ENCODE measurements around the gene TMEM43.

The TMEM43 gene

DNA sequence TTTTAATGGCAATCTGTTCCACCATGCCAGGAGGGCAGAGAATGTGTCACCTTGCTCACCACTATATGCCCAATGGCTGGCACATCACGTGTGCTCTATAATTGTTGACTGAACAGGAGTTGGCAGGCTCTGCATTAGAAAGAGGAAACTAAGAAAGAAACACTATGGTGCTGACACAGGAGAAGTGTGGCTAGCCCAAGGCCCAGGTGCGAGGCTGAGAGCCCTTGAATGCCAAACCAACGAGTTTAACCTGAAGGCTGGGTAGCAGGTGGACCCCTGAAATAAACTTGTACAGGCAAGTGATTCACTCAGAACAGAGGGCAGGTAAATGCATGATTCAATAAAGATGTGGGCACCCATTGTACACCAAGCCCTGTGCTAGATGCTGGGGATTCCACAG, 2.6 kb upstream of the TMEM43 start:
- DNase-seq (ENCODE audit: low read depth): no peak

DNA sequence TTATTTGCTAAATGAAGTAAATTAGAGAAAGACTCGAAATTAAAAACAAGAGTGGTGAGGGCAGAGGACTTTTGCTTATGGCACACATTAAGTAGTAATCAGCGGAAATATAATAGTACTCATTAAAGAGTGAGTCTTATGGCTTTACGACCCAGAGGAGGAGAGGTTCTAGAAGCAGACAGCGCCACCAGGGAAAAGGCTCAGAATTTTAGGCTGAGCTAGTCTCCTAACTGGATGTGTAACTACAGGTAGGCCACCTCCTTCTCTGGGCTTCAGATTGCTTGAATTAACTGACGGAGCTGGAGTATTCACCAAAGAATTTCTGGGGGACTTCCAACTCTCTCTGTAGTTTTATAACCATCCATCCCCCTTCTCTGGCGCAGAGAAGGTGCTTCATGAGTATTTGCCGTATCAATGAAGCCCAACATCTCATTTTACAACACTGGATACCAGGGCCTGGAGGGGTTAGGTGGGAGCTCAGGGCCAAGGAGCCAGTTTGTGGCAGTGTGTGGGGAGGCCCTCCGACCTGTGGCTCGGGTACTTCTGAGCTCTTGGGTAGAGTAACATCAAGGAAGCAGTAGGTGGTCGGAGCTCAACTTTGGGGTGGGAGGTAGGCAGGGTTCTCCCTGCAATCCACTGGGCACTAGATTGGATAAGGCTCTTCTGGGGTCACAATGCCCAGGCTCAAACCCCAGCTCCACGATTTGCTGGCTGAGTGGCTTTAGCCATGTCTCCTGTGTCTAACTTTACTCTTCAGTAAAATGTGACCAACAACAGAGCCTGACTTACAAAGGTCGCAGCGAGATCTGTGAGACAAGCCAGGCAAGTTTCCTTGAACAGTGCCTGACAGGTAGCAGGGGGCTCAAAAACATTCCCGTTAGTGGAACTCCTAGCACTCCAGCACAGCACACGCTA, 1.3 kb upstream of the TMEM43 start:
- DNase-seq (ENCODE audit: low read depth): no peak

DNA sequence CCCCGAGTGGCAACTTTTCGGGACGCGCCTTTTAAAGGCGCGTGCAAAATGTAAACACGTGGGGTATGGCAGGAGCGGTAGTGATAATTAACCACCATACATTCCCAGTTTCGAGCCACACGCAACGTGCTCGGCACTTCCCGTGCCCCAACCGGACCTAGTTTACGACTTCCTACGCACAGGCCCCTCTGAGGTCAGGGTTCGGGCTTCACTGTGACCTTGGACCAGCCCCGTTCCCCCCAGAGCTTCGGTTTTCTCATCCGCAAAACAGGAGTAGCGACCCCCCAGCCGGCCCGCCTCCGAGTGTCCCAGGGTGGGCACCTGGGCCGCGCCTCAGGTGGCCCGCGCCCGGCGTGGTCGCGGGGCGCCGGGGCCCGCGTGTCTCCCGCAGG, 633 bp upstream of the TMEM43 start:
- peak; percentile 35 for DNase-seq (ENCODE audit: low read depth)

DNA sequence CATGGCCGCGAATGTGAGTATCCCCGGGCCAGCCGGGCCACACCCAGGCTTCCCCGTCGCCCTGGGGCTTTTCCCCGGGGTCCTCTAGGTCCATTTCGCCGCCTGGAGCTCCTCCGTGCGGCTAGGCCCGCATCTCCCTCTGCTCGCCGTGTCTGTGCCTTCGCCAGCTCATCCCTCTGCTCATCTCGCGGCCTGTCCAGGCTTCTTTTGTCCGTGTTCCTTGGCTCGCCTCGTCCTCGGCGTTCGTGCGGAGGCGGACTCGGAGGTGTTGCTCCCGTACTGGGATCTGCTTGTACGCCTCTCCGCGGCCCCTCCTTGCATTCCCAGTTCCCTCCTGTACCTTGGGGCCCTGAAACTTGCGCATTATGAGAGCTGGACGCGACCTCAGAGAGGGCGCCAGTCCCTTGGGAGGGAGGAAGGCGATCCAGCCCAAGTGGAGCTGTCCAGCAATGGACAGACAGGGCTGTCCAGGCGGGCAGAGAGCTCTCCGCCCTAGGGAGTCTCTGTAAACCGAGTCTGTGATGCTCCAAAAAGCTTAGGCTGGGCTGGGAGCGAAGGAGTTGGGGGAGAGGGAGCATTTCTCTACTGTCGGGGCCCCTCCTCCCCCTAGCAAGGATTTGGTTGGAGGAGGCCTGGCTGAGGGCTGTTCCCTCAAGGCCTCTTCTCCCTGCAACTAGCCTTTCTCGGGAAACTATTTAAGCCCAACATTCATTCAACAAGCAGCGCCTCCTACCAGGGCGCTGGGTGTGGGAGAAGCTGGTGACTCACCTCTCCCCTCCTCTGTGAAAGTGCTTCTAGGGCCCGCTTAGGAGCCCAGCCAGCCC, 553 bp downstream of the TMEM43 start:
- peak; percentile 46 for DNase-seq (ENCODE audit: low read depth)

DNA sequence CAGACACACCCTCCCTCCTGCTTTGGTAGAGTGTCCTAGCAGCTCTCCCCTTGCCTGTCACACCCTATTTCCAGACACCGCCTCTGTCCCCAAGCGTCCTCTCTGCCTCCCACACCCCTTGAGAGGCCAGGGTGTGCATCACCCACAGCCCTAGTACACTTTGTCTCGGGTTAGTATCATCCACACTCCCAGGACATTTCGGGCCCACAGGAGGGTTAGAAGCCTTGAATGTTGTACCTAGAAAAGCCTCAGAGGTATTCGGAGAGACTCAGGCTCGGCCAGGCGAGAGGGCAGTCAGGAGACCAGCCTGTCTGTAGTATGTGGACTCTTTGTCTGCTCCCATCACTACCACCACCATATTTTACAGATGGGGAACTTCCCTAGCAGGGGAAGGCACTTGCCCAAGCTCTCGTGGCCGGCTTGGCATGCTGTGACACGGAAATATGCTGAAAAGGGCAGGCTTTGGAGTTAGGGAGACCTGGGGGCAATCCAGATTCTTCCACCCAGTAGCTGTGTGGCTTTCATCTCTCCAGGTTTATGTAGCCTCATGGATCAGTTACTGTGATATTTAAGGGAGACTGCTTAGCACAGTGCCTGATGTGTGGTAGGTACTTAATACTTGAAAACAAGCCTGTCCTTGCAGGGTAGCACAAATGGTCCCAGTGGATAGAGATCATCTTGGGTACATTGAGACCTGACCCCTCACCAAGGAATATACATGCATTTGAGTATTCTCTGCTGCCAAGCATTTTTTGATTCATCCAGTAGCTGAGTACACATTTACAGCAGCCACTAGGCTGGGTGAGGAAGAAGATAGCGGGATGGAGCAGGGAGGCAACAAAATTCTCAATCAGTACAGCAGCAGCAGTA, 1.4 kb downstream of the TMEM43 start:
- no peak for DNase-seq (ENCODE audit: low read depth)

DNA sequence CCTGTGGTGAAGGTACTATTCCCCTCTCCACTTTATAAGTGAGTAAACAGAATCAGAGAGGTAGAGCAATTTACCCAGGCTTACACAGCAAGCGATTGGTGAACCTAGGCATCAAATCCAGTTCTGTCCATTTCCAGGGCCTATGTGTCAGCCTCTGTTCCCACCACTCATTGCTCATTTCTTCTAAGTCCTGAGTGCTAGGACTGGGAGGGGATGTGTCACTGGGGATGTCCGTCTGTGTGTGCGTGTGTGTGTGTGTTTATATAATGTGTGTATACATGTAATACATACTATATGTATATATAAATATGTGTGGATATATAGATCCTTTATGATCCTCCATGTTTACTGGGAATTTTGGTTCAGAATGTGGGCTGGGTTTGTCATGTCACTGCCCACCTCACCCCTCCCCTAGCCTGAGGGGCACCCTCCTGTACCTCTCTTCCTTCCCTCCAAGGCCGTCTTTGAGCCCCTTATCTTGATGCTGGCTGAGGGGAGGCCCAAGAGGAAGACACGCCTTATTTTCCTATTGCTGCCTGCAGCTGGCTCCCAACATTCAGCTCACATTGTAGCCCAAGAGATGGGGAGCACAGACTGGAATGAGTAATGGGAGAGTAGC, 2.1 kb downstream of the TMEM43 start:
- no peak for DNase-seq (ENCODE audit: low read depth)

DNA sequence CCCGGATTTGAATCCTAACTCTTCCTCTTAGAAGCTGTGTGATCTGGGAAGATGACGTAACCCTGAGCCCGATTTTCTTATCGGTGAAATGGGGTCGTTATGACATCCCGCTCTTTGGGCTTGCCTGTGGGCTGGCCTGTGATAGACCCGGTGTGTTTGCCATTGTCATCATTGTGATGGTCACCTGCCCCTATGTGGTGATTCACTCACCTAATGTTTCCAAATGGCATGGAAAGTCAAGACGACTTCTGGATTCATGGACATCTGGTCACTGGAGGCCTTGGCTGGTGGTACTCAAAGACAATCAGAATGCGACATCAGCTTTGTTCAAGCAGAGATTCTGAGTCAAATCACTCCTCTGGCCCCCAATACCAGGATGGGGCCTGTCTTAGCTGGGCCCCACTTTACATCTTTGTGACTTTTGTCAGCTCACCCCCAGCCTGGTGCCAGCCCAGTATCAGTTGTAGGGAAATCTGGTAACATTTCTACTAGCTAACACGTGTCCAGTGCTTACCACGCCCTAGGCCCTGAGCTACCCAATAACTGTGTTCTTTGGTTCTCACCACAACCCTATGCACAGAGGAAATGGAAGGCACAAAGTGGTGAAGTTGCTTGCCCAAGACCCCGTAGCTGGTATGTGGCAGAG, 2.8 kb downstream of the TMEM43 start:
- no peak for DNase-seq (ENCODE audit: low read depth)

DNA sequence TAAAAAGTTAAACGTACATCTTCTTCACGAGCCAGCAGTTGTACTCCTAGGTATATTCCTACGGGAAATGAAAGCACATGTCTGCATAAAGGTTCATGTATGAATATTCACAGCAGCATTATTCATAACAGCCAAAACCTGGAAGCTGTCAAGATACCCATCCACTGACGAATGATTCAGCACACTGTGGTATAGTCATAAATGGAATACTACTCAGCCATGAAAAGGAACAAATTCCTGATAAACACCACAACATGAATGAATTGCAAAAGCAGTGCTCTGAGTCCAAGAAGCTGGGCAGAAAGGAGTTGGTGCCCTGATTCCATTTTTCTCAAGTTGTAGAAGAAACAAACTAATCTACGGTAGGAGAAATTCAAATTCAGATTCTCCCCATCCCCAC, 3.9 kb downstream of the TMEM43 start:
- DNase-seq (ENCODE audit: low read depth): no peak

DNA sequence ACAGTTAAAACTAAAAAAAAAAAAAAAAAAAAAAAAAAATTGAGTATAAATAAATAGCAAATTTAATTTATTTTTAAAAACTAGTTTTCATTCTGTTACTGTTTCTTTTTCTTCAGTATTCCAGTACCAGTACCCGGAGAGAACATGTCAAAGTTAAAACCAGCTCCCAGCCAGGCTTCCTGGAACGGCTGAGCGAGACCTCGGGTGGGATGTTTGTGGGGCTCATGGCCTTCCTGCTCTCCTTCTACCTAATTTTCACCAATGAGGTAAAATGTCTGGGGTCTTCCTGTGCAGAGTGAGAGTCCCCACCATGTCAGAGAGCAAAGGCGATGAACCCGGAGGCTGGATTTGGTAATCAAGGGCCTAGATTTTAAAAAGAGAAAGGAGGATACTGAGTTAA, 4.4 kb downstream of the TMEM43 start:
- no peak for DNase-seq (ENCODE audit: low read depth)

DNA sequence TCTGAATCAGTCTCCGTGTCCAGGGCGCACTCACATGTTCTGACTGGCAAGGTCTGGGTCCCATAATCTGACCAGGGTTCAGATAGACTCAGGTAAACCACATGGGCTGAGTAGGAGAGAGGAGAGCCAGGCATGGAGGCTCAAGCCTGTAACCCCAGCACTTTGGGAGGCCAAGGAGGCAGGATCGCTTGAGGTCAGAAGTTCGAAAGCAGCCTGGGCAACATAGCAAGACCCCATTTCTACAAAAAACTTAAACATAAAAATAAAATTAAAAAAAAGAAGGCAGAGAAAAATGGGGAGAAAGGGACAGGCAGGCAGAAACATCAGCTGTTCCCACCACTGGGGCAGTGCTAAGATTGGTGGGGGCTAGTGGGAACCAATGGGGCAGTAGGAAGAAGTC, 5.4 kb downstream of the TMEM43 start:
- DNase-seq (ENCODE audit: low read depth): no peak

DNA sequence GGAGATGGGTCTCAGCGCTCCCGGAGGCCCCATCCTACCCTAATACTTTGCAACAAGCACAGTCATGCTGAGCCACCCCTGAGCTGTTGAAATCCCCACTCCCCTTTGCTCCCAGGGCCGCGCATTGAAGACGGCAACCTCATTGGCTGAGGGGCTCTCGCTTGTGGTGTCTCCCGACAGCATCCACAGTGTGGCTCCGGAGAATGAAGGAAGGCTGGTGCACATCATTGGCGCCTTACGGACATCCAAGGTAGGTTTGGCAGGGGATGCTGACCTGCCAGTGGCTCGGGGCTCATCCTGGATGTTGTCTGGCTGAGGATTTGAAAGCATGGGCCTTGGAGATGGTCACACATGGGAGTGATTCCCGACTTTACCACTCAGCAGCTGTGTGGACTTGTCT, 5.9 kb downstream of the TMEM43 start:
- DNase-seq (ENCODE audit: low read depth): no peak

DNA sequence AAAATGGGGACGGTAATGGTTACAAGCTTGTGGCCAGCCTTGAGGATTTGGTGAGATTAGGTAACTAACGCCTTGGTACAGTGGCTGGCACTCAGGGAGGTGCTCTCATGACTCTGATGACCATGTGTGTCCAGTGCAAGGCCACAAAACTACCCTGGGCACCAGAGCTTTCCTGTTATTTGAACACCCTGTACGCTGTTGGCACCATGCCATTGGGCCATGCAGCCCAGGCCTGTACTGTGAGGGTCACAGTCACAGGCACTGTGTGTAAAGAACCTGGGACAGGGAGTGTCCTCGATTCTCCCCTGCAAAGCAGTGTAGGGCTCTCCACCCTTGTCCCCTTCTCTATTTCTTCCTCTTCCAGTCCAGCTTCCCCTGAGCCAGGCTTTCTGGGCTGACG, 6.3 kb downstream of the TMEM43 start:
- no peak for DNase-seq (ENCODE audit: low read depth)

DNA sequence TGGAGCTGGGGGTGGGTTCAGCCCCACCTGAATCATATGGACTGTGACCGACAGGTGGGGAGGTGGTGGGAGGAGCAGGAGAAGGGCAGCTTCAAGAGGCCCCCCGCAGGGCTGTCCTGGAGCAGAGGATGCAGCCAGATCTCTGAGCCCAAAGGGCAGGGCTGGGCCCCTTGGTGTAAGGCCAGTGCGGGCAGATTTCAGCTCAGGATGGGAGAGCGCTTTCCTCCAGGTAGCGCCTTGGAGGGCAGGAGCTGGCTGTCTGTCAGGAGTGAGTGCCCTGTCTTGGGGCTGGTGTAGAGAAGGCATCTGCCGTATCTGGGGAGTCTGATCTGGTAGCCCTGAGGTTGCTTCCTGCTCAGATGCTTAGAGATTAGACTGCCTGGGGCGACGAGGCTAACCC, 7.3 kb downstream of the TMEM43 start:
- no peak for DNase-seq (ENCODE audit: low read depth)

DNA sequence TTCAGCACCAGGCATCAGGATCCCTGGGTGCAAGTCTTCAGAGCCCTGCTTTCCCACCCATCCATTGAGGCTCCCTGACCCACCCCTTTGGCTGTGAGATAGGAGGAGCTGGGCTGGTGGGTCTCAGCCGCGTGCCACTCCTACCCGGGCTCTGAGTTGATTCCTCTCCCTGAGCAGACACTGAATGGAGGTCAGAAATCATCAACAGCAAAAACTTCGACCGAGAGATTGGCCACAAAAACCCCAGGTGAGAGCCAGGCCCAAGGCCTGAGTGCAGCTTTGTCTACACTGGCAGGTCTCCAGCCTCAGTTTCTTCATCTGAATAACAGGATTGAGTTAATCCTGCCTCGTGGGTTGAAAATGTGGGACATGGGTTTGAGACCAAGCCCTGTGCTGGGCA, 7.8 kb downstream of the TMEM43 start:
- DNase-seq (ENCODE audit: low read depth): no peak

DNA sequence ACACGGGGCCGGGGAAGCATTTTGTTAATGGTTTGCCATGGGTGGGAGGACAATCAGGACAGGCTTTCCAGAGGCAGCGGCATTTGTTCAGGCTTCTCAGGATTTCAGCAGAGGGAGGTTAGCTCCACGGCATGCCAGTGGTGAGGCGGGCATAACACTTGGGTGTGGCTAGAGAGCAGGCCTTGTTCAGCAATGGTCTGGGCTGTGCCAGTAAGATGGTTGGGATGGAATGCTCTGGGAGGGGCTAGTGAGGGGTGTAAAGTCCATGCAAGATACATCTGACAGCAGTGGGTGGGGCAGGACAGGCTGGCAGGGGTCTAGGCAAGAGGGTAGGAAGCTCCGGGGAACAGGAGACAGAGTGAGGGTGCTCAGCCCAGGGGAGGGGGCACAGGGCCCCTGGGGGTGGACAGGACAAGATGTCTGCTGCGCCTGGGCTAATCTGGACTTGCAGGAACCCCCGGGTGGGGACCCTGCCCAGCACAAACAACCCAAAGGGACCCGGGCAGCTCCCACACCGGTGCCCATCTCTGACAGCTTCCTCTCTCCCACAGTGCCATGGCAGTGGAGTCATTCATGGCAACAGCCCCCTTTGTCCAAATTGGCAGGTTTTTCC, 8.4 kb downstream of the TMEM43 start:
- no peak for DNase-seq (ENCODE audit: low read depth)

DNA sequence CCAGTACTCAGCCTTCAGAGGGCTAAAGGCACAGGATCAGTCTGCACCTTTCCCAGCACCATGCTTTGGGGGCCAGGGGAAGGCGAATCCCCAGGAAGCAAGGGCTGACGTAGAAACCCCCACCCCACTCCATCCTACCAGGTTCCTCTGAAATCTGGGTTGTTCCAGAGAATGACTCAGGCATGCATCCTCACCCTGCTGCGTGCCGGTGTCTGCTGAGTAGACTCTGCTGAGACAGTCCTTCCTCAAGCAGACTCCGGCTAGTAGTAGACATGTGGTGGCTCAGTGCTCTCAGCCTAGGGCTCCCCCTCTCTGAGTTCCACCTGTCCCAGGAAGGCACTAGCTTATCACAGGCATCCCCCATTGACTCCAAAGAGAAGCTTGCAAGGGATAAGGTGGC, 9.0 kb downstream of the TMEM43 start:
- DNase-seq (ENCODE audit: low read depth): no peak

DNA sequence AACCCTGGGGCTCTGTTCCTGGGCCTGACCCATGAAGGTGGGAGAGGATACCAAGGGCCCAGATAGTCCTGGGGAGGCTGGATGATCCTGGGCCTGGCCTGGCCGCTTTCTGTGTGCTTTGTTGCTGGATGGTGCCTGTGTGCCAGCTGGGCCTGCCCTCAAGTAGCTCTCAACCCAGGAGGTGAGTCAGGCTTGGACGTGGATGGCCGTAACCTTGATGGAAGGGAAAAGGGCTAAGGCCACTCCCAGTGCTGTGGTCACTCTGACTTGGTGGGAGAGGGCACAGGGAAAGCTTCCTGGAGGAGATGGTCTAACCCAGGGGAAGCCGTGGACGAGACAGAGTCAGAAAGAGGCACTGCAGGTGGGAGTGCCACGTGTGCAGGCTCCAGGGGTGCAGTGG, 9.4 kb downstream of the TMEM43 start:
- DNase-seq (ENCODE audit: low read depth): no peak

DNA sequence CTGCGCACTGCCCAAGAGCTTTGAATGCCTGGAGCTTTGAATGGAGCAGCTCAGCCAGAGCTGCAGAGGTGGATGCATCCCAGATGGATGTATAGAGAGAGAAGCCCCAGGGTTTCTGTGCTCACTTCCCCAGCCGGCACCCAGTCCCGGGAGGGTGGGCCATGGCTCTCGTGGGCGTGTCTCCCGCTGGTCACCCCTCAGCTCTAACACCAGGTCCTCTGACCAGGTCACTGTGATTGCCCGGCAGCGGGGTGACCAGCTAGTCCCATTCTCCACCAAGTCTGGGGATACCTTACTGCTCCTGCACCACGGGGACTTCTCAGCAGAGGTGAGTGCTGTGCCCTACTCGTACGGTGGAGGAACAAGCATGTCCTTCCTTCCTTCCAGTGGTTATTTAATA, 10.7 kb downstream of the TMEM43 start:
- DNase-seq (ENCODE audit: low read depth): no peak

DNA sequence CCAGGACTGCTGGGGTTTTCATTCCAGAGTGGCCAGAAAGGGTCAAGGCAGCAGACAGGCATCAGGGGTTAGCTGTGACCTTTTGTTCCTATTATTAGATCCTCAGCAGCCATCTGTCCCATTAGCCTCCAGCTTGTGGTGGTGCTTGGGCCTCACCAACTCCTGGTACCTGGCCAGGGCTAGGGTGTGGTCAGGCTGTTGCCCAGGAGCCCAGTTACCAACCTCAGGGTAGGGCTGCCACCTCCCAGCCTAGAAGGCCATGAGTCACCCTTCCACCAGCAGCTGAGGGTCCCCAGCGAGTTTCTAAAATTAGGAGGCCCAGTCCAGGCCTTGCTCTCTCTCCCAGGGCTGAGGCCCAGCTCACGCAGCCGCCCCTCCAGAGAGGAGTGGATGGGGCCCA, 12.2 kb downstream of the TMEM43 start:
- DNase-seq (ENCODE audit: low read depth): no peak

DNA sequence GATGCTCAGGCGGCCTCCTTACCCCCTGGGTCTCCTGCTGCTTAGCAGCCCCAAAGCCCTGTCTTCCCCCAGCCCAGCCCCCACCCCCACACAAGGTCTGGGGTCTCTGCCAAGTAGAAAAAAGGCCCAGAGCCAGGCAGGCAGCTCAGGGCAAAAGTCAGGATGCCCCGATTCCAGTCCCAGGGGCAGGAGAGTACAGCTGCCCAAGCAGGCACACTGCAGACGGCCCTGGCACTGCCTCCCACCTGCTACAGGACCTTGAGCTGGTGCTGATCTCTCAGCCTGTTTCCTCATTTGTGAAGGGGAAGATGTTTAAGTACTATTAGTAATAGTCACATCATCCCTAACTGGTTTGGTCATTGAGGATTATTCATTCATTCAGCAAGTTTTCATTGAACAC, 12.6 kb downstream of the TMEM43 start:
- DNase-seq (ENCODE audit: low read depth): no peak
